Suprapubic skin (tissue), 4 donors: ENCODE results near the gene SCN5A.

Experiments used
- CTCF ChIP-seq, 2 donors: fragments of 200-600 bp in 1 of 2; fragments of 450-650 bp in 1 of 2; sonication (generic) in 1 of 2; IDR thresholded peaks; one replicate each; pipeline ENCODE4 v1.5.1; 2016 to 2019; ENCODE audit warnings: antibody characterized with exemption in 2 of 2, mild to moderate bottlenecking in 1 of 2, moderate library complexity in 1 of 2
- EP300 ChIP-seq: sonication (generic); formaldehyde crosslinking; IDR thresholded peaks from one replicate; pipeline ENCODE4 v1.6.1; 2017; ENCODE audit warnings: antibody characterized with exemption
- POLR2A ChIP-seq, 2 donors: fragments of 450-650 bp; IDR thresholded peaks; one replicate each; pipeline ENCODE4 v1.6.1; 2017; ENCODE audit warnings: antibody characterized with exemption in 2 of 2, mild to moderate bottlenecking in 2 of 2, moderate library complexity in 2 of 2
- POLR2AphosphoS5 ChIP-seq, 3 donors: sonication (generic); formaldehyde crosslinking; IDR thresholded peaks; one replicate each; pipeline ENCODE4 v1.6.1; 2017; ENCODE audit warnings: antibody characterized with exemption in 3 of 3

GRCh38 chr3:38560996-38561717, 88.3 kb downstream of the SCN5A start:
- no peak for TF ChIP-seq CTCF (IDR thresholded peaks at IDR 0.05)
- no peak for TF ChIP-seq EP300
- TF ChIP-seq POLR2AphosphoS5 (IDR thresholded peaks at IDR 0.05) = no peak
- TF ChIP-seq POLR2A (IDR thresholded peaks at IDR 0.05) = no peak
